Type B pancreatic cell (in vitro differentiated cells): Measurements from ENCODE around the gene IGF1R. TPM values are rescaled to one million over a fixed set of nuclear protein-coding genes. Genes with fewer than 3 reads are reported as not detected.
"Not testable (repeated sequence)": the region's sequence is repeated elsewhere in the genome, so short reads cannot be mapped to it uniquely, and the experiment has no call there.

Source experiments
- DNase-seq: peaks from one replicate; pipeline ENCODE4 v3.0.0; 2021; ENCODE audit warnings: mixed read lengths; ENCODE audit not compliant: unreplicated experiment; ENCODE audit errors: extremely low spot score
- H3K27ac Mint-ChIP-seq: 2 replicates; pipeline ENCODE4 v1.8.0; 2021; ENCODE audit warnings: mild to moderate bottlenecking, mixed read lengths
- H3K27me3 Mint-ChIP-seq: 2 replicates; pipeline ENCODE4 v1.8.0; 2021; ENCODE audit warnings: mixed read lengths
- H3K36me3 Mint-ChIP-seq: 2 replicates; pipeline ENCODE4 v1.8.0; 2021; ENCODE audit warnings: mixed read lengths
- H3K4me1 Mint-ChIP-seq: one replicate; pipeline ENCODE4 v1.8.0; 2021; ENCODE audit warnings: mixed read lengths; ENCODE audit not compliant: unreplicated experiment
- H3K4me3 Mint-ChIP-seq: 2 replicates; pipeline ENCODE4 v1.8.0; 2021; ENCODE audit warnings: mild to moderate bottlenecking, mixed read lengths
- H3K9me3 Mint-ChIP-seq: 2 replicates; pipeline ENCODE4 v1.8.0; 2021; ENCODE audit warnings: mixed read lengths
- CTCF ChIP-seq: fragments of 200-600 bp; sonication (generic); conservative IDR thresholded peaks from 2 replicates; pipeline ENCODE4 v1.5.0; 2021; ENCODE audit warnings: antibody characterized with exemption, mild to moderate bottlenecking
- total RNA-seq: library from RNA; stranded (reverse); gene quantifications from 2 replicates; pipeline ENCODE4 v1.2.1, GENCODE V29; 2021; ENCODE audit warnings: low replicate concordance

The IGF1R gene
- total RNA-seq, 1 donor from 2014 or later: 87.1 TPM

GRCh38 chr15:98999233-98999632 is 350.9 kb downstream of the IGF1R start:
- Mint-ChIP-seq H3K36me3 (no peaks in the 10 kb centered on the region), H3K4me1 (peaks cover 4% of the 10 kb centered on the region), H3K4me3 (no peak overlapping the region), H3K9me3 (peaks cover 5% of the 10 kb centered on the region), H3K27me3 (peaks cover 2% of the 10 kb centered on the region), H3K27ac (no peak overlapping the region)
- DNase-seq: no peak
- no peak for TF ChIP-seq CTCF

GRCh38 chr15:99002226-99002625 is 353.9 kb downstream of the IGF1R start:
- H3K4me1 Mint-ChIP-seq: peaks cover 4% of the 10 kb centered on the region
- no peak for DNase-seq
- no peak overlapping the region for H3K4me3 Mint-ChIP-seq
- H3K9me3 Mint-ChIP-seq: no peaks in the 10 kb centered on the region
- no peak for TF ChIP-seq CTCF
- no peak overlapping the region for H3K27ac Mint-ChIP-seq
- no peaks in the 10 kb centered on the region for H3K27me3 Mint-ChIP-seq
- H3K36me3 Mint-ChIP-seq: no peaks in the 10 kb centered on the region

- H3K4me3 Mint-ChIP-seq, H3K9me3 Mint-ChIP-seq, H3K27me3 Mint-ChIP-seq, H3K4me1 Mint-ChIP-seq, H3K36me3 Mint-ChIP-seq, H3K27ac Mint-ChIP-seq, DNase-seq: not testable (repeated sequence)
Observed at GRCh38 chr15:99003317-99003716, 355.0 kb downstream of the IGF1R start.

- H3K27me3 Mint-ChIP-seq, H3K36me3 Mint-ChIP-seq, DNase-seq, H3K9me3 Mint-ChIP-seq, H3K4me3 Mint-ChIP-seq, H3K27ac Mint-ChIP-seq: not testable (repeated sequence)
- peaks cover 15% of the 10 kb centered on the region for H3K4me1 Mint-ChIP-seq
Observed at GRCh38 chr15:99004998-99005974, 356.9 kb downstream of the IGF1R start.

- no peaks in the 10 kb centered on the region for H3K9me3 Mint-ChIP-seq
- DNase-seq: no peak
- no peak overlapping the region for H3K27ac Mint-ChIP-seq
- H3K36me3 Mint-ChIP-seq: no peaks in the 10 kb centered on the region
- no peaks in the 10 kb centered on the region for H3K27me3 Mint-ChIP-seq
- no peak for TF ChIP-seq CTCF
- peaks cover 15% of the 10 kb centered on the region for H3K4me1 Mint-ChIP-seq
- H3K4me3 Mint-ChIP-seq: no peak overlapping the region
Observed at GRCh38 chr15:99006146-99006545, 357.8 kb downstream of the IGF1R start.

GRCh38 chr15:99006904-99007495 is 358.7 kb downstream of the IGF1R start:
- H3K36me3 Mint-ChIP-seq: no peaks in the 10 kb centered on the region
- H3K27ac Mint-ChIP-seq: no peak overlapping the region
- no peak overlapping the region for H3K4me3 Mint-ChIP-seq
- H3K27me3 Mint-ChIP-seq: no peaks in the 10 kb centered on the region
- DNase-seq: no peak
- H3K4me1 Mint-ChIP-seq: peaks cover 15% of the 10 kb centered on the region
- TF ChIP-seq CTCF: no peak
- no peaks in the 10 kb centered on the region for H3K9me3 Mint-ChIP-seq
